GM18909 (cell line): ENCODE data around the gene PCNP.
A peak's percentile ranks its signal among the peaks of the same experiment; 100 is the strongest.
"Not testable (repeated sequence)": the region's sequence is repeated elsewhere in the genome, so short reads cannot be mapped to it uniquely, and the experiment has no call there.

Experiments used
- ATAC-seq: cut with Tn5 transposase; IDR thresholded peaks from one replicate; pipeline ENCODE4 v1.9.1; 2021; ENCODE audit warnings: mild to moderate bottlenecking; ENCODE audit not compliant: unreplicated experiment, poor library complexity

Gene PCNP

DNA sequence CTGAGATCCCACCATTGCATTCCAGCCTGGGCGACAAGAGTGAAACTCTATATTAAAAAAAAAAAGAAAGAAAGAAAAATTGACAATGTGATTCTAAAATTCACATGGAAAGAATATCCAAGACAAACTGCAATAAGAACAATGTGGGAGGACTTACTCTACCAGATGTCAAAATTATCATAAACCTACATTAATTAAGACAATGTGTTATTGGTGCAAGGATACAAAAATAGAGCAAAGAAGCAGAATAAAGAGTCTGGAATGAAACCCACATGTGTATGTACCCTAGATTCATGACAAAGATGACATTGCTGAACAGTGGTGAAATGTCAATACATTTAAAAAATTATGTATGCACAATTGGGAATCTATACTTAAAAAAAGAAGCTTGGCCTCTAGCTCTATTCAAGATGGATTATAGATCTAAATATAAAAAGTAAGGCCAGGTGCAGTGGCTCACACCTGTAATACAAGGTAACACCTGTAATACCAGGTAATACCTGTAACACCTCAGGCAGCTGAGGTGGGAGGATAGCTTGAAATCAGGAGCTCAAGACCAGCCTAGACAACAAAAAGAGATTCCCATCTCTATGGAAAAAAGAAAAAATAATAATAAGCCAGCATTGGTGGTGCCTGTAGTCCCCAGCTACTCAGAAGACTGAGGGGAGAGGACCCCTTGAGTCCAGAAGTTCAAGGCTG, 57.3 kb downstream of the PCNP start:
- ATAC-seq, result no peak

DNA sequence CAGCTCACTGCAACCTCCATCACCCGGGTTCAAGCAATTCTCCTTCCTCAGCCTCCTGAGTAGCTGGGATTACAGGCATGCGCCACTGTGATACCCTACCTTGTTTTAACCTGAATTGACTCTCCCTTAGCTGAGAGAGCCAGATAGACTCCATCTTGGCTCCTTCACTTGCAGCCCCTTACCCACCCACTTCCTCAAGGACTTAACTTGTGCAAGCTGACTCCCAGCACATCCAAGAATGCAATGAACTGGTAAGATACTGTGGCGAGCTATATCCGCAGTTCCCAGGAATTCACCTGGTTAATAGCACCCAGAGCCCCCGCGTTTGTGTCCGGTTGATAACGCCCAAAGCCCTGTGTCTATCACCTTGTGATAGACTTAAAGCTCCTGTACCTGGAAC, 58.0 kb downstream of the PCNP start:
- not testable (repeated sequence) for ATAC-seq

DNA sequence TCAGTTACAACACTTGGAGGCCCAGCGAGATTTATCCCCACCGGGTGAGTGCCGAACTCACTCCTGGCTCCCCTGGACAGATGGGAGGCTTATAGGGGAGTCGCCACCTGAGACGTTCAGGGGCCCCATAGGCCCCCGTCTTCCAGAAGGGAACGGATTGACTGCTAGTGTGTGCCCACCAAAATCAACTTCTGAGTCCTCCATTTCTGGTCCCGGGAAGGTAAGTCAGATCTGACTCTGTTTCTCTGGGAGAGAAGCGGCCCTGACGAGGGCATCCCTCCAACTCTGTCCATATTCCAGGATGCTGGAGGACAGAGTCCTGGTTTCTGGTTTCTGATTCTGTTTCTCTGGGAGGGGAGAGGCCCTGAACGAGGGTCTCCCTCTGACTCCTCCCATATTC, 58.6 kb downstream of the PCNP start:
- no peak for ATAC-seq

DNA sequence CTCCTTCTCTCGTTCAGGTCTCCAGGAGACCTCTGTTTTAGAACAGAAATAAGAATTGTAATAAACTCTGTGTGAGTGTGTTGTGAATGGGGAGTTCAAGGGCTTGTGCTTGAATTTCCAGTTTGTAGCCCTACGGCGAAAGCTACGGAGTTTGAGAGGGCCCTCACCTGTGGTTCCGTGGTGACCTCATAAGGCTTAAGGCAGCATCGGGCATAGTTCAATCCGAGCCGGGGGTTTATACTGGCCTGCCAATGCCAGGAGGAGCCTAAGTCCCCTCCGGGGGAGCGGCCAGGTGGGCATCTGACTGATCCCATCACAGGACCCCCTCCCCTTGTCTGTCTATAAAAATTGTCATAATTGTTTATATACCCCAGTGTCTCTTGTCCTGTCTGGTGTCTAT, 59.2 kb downstream of the PCNP start:
- no peak for ATAC-seq

DNA sequence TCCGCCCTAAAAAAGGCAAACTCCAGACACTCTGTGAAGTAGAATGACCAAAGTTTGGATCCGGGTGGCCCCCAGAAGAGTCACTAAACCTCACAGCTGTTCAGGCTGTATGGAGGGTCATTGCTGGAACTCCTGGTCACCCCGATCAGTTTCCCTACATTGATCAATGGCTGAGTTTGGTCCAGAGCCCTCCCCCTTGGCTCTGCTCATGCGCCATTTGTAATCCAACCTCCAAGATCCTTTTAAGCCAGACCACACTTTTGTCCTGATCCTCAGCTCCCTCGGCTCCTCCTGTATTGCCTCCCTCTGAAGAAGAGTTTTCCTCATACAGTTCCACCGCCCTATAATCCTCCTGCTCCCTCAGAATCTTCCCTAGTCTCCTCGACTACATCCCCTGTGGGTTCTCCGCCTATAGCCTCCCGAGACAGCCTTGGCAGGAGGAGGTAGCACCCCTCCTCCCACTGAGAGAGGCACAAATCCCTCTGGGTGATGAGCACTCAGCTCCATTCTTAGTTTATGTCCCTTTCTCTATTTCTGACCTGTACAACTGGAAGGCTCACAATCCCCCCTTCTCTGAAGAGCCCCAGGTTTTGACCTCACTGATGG, 60.7 kb downstream of the PCNP start:
- no peak for ATAC-seq

DNA sequence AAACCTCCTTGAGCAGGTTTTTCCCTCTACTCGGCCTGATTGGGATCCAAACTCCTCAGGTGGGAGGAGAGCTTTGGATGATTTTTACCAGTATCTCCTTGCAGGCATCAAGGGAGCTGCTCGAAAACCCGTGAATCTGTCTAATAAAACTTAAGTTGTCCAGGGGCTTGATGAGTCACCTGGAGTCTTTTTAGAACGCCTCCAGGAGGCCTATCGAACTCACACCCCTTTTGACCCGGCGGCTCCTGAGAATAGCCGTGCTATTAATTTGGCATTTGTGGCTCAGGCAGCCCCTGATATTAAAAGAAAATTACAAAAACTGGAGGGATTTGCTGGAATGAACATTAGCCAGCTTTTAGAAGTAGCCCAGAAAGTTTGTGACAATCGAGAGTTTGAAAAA, 61.4 kb downstream of the PCNP start:
- ATAC-seq, result no peak

DNA sequence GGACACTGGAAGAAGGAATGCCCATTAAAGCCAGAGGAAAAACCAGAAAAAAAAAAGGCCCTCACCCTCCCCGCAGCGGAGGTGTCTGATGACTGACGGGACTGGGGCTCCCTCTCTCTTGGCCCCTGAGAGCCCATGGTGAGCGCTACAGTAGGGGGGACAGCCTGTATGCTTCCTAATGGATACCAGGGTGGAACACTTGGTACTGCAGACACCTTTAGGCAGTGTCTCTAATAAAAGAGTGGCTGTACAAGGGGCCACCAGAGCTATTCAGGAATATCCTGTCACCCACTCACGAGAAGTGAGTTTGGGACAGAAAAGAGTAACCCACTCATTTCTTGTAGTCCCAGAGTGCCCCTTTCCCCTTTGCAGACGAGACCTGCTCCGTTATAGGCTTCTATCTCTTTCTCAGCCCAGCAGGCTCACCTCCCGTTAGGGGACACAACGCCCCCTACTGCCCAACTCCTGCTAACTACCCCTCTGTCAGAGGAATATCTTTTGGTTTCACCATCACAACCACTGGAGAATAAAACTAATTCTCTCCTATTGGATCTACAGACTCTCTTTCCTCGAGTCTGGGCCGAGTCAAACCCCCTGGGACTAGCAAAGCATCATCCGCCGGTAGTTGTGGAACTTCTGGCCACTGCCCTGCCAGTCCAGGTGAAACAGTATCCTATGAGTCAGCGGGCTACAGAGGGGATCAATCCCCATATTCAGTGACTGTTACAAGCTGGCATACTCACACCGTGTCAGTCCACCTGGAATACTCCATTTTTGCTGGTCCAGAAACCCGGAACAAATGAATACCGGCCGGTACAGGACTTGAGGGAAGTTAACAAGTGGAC, 62.2 kb downstream of the PCNP start:
- peak; percentile 94 for ATAC-seq

DNA sequence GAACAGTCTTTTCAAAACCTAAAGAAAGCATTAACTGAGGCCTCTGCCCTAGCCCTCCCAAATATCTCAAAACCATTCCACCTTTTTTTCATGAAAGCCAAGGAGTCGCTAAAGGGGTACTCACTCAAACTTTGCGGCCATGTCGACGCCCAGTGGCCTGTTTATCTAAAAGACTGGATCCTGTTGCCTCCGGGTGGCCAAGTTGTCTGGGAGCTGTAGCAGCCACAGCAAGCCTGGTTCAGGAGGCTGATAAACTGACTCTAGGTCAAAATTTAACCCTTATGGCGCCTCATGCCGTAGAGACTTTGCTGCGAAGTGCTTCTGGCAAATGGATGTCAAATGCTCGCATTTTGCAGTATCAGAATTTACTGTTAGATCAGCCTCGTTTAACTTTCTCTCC, 63.5 kb downstream of the PCNP start:
- no peak for ATAC-seq

DNA sequence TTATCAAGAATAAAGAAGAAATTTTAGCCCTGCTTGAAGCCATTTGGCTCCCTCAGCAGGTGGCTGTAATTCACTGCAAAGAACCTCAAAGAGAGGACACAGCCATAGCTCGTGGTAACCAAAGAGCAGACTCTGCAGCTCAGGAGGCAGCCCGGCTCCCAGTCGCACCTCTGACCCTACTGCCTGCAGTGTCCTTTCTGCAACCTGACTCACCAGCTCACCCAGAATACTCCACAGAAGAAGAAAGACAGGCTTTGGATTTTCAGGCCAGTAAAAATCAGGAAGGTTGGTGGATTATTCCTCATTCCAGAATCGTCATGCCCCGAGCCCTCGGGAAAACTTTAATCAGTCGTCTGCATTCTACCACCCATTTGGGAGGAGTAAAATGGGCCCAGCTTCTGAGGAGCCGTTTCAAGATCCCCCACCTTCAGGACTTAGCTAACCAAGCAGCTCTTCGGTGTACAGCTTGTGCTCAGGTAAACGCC, 64.3 kb downstream of the PCNP start:
- ATAC-seq, result no peak

DNA sequence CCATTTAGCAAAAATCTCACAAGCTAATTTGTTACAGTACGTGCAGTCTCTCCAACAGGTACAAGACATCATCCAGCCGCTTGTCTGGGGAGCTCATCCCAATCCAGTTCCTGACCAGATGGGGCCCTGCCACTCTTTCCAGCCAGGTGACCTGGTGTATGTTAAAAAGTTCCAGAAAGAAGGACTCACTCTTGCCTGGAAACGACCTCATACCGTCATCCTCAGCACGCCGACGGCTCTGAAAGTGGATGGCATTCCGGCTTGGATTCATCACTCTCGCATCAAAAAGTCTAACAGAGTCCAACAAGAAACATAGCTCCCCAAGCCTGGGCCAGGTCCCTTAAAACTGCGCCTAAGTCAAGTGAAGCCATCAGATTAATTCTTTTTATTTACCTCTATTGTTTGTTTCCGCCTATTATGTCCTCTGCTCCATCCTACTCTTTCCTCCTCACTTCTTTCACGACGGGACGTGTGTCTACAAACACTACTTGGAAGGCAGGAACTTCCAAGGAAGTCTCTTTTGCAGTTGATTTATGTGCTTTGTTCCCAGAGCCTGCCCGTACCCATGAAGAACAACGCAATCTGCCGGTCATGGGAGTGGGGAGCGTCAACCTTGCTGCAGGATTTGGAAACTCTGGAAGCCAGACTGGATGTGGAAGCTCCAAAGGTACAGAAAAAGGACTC, 65.4 kb downstream of the PCNP start:
- ATAC-seq, result no peak

DNA sequence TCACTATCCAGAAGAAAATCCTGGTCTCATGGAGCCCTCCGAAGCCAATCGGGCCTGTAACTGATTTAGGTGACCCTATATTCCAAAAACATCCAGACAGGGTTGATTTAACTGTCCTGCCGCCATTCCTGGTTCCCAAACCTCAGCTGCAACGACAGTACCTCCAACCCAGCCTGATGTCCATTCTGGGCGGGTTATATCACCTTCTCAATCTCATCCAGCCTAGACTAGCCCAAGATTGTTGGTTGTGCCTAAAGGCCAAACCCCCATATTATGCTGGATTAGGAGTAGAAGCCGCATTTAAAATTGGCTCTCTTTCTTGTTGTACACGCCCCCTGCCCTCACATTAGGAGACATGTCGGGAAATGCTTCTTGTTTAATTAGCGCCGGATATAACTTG, 66.3 kb downstream of the PCNP start:
- ATAC-seq, result no peak

DNA sequence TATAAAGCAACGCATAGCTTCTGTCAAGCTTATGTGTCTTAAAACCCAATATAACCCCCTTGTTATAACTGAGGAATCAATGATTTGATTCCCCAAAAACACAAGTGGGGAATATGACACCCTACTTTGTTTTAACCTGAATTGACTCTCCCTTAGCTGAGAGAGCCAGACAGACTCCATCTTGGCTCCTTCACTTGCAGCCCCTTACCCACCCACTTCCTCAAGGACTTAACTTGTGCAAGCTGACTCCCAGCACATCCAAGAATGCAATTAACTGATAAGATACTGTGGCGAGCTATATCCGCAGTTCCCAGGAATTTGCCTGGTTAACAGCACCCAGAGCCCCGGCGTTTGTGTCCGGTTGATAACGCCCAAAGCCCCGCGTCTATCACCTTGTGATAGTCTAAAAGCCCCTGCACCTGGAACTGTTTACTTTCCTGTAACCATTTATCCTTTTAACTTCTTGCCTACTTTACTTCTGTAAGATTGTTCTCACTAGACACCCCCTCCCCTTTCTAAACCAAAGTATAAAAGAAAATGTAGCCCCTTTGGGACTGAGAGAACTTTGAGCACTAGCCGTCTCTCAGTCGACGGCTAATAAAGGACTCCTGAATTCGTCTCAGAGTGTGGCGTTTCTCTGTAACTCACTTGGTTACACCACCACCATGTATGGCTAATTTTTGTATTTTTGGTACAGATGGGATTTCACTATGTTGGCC, 67.6 kb downstream of the PCNP start:
- ATAC-seq, result not testable (repeated sequence)

DNA sequence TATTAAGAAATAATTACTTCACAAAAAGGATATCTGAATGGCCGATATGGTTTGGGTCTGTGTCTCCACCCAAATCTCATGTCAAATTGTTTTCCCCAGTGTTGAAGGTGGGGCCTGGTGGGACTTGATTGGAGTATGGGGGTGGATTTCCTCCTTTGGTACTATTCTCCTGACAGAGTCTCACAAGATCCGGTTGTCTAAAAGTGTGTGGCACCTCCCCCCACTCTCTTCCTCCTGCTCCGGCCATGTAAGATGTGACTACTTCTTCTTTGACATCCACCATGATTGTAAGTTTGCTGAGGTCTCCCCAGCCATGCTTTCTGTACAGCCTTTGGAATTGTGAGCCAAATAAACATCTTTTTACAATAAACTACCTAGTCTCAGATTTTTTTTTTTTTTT, 68.5 kb downstream of the PCNP start:
- no peak for ATAC-seq

DNA sequence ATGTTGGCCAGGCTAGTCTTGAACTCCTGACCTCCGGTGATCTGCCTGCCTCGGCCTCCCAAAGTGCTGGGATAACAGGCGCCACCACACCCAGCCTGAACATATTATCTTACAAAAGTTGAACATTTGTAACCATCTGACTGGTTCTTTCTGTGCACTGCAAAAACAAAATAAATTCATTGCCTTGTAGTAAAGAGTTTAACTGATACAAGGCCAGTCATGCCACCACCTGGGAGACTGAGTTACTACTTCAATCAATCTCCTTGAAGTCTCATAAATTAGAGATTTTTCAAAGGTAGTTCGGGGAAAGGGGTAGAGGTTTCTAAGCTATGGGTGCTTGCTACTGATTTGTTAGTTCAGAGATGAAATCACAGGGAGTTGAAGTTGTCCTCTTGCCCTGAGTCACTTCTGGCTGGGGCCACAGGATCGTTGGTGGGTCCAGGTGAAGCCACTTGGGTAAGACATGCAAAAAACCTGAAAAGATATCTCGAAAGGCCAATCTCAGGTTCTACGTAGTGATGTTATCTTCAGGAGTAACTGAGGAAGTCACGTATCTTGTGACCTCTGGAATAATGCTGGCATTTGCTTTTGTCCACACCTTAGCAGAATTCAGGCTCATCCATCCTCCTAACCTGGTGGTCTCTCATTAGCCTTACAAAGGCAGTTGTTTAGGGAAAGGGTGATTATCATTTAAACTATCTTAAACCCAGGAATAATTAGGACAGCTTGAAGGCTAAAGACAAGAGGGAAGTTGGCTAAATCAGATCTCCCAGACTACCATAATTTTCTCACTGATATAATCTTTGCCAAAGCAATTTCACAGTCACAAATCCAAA, 69.2 kb downstream of the PCNP start:
- ATAC-seq, result no peak
